GM12874 (cell line): ENCODE results near the gene NFATC1.

ENCODE experiments used
- CTCF ChIP-seq: IDR thresholded peaks from 2 replicates; pipeline ENCODE4 v1.5.1; 2011; ENCODE audit warnings: low read depth, mild to moderate bottlenecking, control low read depth, low read length, moderate library complexity; ENCODE audit not compliant: insufficient read depth

The NFATC1 gene

DNA sequence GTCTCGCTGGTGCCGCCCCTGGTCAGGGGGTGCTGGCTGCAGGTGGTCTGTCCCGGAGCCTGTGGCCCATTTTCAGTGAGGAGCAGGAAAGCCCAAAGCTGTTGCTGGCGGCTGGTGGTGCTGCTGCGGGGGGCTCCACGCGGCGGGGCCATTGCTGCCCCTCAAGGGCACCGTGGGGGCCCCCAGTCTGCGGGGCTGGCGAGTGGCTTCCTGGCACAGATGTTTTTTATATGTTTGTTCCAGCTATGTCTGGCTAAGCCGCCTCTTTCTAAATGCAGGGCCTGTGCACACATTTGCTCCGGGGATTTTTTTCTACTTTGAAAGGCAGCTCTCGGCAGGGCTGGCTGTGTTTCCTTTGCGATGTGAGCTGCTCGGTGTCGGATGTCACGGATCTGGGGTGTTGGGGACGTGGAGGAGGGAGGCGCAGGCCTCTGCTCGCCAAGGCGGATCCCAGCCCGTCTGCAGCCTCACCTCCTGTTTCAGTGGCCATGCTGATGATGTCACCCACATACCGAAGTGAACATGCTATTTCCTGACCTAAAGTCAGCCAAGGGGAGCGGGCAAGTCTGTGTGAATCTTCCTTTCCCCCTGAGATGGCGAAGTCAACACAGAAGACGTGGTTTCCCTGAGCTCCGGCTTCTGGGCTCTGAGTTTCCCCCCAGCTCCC lies 171.9 kb downstream of the NFATC1 start:
- TF ChIP-seq CTCF: no peak

DNA sequence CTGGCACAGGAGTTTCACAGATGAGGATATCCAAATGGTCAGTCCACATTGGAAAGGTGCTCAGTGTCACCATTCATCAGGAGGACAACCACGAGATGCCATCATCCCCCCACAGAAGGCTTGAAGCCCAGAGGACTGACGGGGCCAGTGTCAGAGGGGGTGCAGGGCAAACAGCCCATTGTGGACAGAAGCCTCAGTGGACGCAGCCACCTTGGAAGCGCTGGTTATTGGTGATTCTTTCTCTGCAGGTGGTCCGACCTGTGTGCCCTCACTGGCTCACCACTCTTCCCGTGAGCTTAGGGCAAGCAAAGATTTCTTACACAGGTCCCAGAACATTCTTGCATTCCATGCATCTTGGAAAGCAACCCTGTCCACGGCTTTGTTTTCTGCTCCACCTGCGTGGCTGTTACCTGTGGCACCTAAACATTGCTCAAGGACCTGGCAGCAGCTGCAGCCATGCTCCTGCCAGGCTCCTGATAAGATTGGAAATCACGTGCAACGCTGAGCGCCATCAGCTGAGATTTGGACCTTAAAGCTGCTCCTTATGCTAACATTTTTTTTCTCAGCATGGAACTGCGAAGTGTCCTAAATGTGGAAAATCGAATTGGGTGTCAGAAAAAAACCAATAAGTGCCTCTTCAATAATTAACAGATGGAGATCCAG lies 172.9 kb downstream of the NFATC1 start:
- TF ChIP-seq CTCF: no peak

GRCh38 chr18:79569720-79570119 lies 174.0 kb downstream of the NFATC1 start:
- TF ChIP-seq CTCF: no peak

DNA sequence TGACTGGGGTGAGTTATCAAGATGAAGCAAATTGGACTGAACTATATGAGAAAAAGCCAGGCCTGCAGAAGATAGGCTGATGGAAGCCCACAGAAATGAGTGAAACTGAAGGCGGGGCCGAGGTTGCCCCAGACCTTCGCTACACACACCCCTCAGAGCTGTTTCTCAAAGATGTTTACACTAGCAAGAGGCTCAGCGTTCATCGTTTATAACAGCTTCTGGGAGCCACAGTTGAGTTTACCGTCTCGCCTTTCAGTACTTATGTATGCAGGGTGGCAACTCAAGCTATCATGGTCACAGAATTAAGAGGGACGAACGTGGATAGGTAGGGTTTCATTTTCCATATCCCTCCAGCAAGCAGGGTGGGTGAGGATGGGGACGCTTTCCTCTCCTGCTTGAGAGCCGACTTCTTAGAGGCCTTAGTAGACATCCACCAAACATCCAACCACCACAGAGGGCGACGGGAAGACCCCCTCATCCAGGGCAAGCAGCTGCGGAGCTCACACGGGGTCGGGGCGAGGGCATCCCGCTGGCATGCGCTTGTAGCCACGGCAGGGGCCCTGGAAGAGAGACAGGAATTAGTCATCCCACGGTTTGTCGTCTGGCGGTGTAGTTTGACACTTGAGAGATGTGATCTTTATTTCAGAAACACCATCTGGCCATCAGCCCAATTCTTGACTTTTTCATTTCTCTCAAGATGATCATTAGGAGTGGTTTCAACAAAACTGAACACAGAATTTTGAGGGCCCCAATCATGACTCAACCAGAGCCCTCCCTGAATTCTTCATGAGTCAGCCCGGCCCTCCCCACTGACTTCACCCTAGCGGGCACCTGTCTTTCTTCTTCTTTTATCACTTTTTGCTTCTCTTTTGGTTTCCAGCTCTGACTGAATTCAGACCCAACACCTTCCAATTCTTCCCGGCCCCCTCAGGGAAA lies 174.8 kb downstream of the NFATC1 start:
- no peak for TF ChIP-seq CTCF

- TF ChIP-seq CTCF: no peak
Measured at GRCh38 chr18:79571211-79572092, 175.7 kb downstream of the NFATC1 start.

DNA sequence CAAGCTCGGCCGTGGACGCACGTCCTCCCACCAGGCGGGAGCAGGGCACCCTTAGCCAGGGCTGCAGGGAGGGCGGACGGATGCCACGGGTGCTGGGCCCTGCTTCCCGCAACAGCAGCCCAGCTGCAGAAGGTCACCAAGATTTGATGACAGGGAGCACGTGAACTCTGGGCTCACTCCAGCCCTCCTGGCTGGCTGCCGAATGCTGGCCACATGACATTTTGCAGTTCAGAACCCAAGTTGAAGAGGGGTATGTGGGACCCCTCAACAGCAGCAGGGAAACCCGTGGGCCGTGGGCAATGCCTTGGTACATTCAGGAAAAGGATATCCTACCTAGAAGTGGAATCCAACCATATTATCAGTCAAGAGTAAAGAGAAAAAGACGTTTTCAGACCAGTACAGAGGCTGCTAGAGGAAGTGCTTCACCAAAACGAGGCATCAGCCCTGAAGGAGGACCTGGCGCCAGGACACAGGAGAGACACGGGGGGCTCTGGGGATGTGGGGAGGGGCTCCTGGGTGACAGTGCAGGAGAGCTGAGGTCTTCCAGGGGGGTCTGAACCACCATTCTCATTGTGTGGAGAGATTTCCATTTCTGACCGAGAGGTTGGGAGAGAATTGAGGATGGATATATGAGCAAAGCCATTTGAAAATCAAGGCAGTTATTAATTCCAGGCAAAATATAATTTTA lies 176.5 kb downstream of the NFATC1 start:
- no peak for TF ChIP-seq CTCF
